GM18498 (cell line): Measurements from ENCODE around the gene SLC38A2.

Experiments used
- ATAC-seq: cut with Tn5 transposase; IDR thresholded peaks from one replicate; pipeline ENCODE4 v1.9.1; 2021; ENCODE audit warnings: mild to moderate bottlenecking, moderate library complexity; ENCODE audit not compliant: unreplicated experiment

Gene SLC38A2

GRCh38 chr12:46362895-46363581 is 9.5 kb downstream of the SLC38A2 start:
- ATAC-seq: no peak

GRCh38 chr12:46361667-46362034 is 10.9 kb downstream of the SLC38A2 start:
- no peak for ATAC-seq

GRCh38 chr12:46360908-46361666 is 11.5 kb downstream of the SLC38A2 start:
- peak; percentile 76 for ATAC-seq

GRCh38 chr12:46360370-46360769 is 12.2 kb downstream of the SLC38A2 start:
- no peak for ATAC-seq

- no peak for ATAC-seq
Observed at GRCh38 chr12:46359667-46360280, 12.8 kb downstream of the SLC38A2 start.

GRCh38 chr12:46358791-46359666 is 13.5 kb downstream of the SLC38A2 start:
- no peak for ATAC-seq

GRCh38 chr12:46358325-46358700 is 14.3 kb downstream of the SLC38A2 start:
- no peak for ATAC-seq

GRCh38 chr12:46357438-46358324 is 14.9 kb downstream of the SLC38A2 start:
- no peak for ATAC-seq

- no peak for ATAC-seq
Observed at GRCh38 chr12:46356655-46357437, 15.7 kb downstream of the SLC38A2 start.

GRCh38 chr12:46354802-46355199 is 17.8 kb downstream of the SLC38A2 start:
- no peak for ATAC-seq

GRCh38 chr12:46354111-46354801 is 18.3 kb downstream of the SLC38A2 start:
- no peak for ATAC-seq

GRCh38 chr12:46351886-46352650 is 20.5 kb downstream of the SLC38A2 start:
- ATAC-seq: no peak

- no peak for ATAC-seq
Observed at GRCh38 chr12:46351138-46351537, 21.4 kb downstream of the SLC38A2 start.

- no peak for ATAC-seq
Observed at GRCh38 chr12:46349253-46349652, 23.3 kb downstream of the SLC38A2 start.

GRCh38 chr12:46343118-46343852 is 29.3 kb downstream of the SLC38A2 start:
- ATAC-seq: no peak

- ATAC-seq: no peak
Observed at GRCh38 chr12:46342562-46343033, 30.0 kb downstream of the SLC38A2 start.

- ATAC-seq: no peak
Observed at GRCh38 chr12:46339051-46339450, 33.5 kb downstream of the SLC38A2 start.
